HG02981 (cell line): ENCODE results near the gene FNDC3B.

Experiments
- ATAC-seq: cut with Tn5 transposase; IDR thresholded peaks from one replicate; pipeline ENCODE4 v1.9.1; 2021; ENCODE audit warnings: mild to moderate bottlenecking, moderate library complexity; ENCODE audit not compliant: unreplicated experiment

The FNDC3B gene

DNA sequence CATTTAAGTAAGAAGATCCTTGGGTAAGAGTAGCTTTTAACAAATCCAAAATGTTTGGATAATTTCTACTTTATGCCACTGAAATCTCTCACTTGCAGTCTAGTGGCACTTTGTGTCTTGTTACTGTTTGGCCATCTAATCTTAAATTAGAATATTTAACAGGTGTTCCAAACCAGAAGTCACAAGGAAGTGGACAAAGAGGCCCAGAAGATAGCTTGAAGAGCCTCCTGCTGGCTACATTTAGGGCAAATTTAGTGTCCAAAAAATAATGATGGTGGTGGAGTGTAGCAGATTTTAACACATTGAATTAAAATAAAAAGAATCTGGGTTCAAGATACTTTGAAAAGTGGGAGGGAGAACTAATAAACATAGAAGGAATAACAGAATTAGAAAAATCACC, 236.7 kb downstream of the FNDC3B start:
- no peak for ATAC-seq

DNA sequence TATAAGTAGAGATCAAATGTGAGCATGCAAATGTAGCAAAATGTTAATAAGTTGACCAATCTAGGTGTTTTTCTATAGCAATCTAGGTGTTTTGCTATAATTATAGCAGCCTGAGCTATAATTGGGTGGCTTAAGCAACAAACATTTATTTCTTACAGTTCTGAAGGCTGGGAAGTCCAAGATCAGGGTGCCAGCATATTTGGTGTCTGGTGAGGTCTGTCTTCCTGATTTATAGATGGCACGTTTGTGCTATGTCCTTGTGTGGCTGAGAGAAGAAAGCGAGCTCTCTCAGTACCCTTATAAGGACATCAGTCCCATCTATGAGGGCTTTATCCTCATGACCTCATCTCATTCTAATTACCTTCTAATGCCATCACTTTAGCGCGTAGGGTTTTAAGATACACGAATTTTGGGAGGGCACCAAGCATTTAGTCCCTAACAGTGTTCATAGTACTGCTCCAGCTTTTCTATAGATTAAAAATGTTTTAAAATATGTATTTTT, 237.8 kb downstream of the FNDC3B start:
- ATAC-seq: no peak

DNA sequence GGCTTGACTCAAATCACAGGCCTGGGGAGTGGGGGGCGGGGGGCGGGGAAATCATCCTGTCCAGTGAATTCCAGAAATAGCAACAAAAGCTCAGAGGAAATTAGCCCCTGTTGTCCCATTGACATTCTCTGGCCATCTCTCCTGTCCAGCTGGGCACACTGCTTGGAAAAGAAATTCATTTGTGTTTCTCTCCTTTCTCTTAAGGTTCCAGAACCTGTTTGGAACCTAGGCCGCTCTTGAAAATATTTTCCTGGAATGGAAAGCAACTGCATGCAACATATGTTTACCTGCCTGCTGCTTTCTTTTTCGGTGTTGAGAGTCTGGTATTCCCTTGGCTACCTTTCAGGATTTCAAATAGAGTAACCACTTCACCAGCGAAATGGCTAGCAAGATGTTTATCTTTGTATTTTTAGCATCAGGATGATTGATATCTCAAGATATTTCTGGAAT, 239.8 kb downstream of the FNDC3B start:
- ATAC-seq: no peak

DNA sequence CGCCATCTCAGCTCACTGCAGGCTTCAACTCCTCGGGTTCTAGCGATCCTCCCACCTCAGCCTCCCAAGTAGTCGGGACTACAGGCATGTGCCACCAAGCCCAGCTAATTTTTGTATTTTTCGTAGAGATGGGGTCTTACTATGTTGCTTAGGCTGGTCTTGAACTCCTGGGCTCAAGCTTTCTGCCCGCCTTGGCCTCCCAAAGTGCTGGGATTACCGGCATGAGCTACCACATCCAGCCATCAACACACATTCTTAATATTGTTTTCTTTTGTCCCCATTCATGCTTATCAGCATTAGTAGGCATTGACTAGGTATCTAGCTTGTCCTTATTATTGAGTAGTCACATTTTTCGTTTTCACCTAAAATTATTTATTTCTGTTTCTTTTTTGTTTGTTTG, 240.6 kb downstream of the FNDC3B start:
- no peak for ATAC-seq

DNA sequence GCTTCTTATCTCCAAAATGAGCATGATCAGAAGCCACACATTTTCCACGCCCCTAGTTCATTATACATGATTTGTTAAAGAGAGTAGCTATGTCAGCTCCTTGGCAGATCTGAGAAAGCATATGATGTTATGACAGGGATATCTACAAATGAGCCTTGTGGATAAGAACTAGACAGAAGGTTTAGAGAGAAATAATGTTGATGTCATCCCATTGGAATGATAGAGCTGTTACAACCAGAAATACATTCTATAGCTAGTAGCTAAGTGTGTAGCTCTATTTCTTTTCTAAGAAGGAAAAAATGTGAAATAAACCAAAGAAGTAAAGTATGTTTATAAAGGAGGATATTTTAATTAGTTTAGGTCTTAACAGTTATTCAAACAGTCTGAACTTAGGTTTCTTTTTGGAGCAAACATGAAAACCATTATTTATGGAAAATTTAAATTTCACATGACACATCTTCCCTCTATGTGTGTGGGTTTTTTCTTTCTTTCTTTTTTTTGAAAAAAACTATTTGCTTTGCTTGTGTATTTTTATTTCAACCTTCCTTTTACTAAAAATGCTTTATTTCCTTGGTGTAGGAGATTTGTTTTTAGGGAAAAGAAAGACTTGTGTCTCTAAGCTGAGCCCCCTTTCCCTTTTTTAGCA, 241.2 kb downstream of the FNDC3B start:
- no peak for ATAC-seq

DNA sequence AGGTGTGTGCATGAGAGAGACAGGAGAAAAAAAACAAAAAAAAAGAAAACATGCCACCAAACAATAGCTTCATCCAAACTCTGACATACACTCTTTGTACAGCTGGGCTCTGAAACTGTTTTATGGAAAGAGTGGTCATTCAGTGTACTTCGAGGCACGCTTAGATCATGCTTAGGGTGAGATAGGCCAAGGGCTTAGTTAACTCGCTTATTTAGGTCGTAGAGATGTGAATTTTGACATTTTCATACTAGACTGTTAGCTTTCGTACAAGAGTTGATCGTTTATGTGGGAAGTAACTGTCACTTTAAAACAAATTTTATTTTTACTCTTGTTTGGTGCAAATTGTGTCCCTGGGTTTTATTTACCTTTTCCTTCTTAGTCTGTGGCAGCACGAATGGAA, 242.5 kb downstream of the FNDC3B start:
- ATAC-seq: no peak

DNA sequence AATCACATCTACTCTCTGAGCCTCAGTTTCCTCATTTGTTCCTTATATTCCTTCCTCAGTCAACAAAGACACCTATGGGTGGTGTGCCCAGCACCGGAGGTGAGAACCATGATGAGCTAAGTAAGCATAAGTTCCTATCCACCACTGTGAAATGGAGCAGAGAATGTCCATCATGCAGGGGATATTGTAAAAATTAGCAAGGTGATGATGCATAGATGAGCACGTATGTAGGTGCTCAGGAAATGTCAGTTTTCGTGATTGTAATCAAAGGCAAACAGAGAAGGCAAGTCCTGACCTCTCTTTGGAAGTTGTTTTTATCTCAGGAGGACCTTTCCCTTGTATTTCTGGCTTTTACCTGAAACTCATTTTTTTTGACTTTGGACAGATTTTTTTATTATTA, 243.5 kb downstream of the FNDC3B start:
- no peak for ATAC-seq

DNA sequence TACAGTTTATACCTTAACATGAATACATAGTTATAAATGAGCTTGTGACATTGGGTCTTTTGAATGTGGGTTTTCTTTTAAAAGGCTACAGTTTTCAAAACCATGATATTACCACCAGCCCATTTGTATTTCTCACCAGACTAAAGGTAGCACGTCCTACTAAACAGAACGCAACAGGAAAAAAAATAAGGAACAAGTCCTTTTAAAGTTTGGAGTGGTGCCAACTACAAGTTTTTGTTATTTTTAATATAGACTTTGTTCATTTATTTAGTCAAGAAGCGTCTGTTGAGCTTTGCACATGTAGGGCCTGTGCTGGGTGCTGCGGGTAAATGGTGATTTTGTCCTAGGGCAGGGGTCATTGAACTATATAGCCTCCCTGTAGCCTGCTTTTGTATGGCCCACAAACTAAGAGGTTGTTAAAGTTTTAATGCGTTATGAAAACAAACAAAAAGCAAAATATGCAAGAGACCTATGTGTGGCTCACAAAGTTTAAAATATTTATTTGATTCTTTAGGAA, 244.5 kb downstream of the FNDC3B start:
- ATAC-seq: no peak

DNA sequence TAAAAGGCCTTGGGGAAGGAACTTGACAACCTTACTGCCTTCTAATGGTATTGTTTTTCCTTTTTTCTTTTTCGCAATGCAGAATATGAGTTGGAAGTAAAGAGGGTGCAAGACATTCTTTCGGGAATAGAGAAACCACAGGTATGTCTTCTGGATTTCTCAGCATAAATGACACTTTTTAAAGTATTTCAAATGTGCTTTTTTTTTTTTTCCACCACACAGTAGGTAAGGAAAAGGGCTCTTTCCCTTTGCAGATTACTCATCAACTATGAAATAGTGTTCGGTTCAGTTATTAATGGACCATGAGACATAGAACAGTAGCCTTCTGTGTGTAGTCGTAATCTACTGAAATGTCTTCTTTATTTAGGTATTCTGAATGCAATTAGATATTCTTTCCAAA, 246.5 kb downstream of the FNDC3B start:
- ATAC-seq: no peak

DNA sequence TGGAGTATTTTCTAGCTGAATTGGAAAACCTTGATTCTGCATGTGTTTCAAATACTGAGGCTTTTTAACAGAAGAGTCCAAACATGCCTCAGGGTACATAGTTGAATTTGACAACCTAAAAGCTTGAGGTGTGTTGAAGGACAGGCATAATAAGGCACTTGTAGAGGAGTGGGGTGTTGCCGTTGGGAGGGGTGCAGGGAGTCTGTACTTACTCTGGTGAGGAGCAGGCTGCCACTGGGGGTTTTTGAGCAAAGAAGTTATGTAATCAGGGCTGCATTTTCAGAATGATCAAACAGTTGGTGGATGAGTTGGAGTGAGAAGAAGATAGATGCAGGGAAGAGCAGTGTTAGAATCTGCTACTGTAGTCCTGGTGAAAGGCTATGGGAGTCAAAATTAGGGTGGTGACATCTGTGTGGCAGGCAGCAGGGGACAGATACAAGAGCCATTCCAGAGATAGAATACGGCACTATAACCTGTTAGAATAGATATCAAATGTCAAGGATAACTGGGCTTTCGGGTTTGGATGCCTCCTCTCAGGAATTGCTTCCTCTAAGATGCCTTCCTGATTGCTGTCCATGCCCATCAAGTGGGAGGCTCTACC, 247.3 kb downstream of the FNDC3B start:
- ATAC-seq: no peak

DNA sequence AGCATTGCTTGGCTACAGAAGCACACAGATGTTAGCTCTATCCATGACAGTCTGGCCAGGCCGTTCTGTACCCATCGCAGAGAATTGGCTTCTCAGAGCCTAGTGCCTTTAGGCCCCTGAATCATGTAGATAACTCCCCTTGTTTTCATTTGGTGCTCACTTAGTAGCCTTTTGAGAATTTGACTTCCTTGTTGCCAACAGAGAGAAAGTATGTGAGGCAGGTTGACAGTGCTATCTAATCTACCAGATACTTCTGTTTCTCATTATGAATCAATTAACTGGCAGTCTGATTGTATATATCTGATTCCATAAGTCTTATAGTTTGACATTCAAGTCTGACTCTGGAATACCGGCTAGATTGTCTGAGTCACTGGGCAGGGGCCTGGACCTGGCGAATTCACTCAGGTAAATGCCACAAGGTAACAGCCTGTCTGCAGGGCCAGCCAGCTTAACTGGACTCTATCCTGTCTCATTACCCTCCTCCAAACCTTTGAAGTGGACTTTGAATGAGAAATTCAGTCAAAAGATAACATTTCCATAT, 248.6 kb downstream of the FNDC3B start:
- ATAC-seq: no peak

DNA sequence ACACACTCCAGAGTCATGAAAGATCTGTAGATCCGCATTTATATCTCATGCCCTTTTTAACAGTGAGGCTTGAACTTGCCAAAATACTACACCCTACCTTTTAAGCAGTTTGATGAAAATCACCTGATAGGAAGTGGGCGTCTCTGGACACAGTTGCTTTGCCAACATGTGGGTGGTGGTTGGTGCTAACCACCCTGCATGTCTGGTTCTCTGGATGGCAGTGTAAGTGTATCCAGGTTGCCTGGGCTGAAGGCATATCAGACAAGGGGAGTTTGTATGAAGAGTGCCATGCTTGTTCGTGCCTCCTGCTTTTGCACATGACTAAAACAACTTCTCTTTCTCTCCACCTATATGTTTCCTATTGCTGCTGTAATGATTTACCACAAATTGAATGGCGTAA, 249.3 kb downstream of the FNDC3B start:
- ATAC-seq: no peak

DNA sequence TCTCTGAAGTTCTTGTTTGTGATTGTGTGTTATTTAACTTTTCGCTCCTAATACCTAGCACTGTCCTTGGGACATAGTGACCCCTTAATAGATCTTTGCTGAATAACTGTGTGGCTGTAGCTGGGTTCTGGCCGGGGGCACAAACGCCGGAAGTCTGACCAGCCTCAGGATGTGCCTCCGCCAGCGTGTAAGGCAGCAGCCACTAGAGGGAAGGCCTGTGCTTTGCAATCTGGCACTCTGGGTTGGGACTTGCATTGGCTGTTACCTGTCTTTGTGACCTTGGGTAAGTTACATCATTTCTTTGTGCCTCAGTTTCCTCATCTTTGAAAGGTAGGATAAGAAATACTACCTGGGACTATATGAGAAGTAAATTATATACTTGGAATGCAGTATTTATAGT, 250.2 kb downstream of the FNDC3B start:
- peak; percentile 96 for ATAC-seq

DNA sequence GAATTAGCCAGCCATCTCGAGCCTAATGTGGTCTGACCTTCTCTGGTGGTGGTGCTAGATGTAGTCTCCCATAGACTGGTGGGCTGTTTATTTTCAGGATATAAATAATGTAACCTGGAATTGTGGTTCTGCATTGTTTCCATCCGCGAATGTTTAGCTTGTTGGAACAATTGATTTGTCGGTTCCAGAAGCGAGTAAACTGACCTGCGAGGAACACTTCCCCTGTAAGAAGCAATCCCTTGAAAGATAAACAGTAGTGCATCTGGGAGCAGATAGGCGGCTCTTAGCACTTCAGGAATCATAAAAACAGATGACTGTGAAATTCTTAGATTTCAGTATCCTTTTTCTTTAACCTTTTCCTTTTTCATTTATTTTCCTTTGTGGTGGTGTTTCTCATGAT, 251.1 kb downstream of the FNDC3B start:
- no peak for ATAC-seq

DNA sequence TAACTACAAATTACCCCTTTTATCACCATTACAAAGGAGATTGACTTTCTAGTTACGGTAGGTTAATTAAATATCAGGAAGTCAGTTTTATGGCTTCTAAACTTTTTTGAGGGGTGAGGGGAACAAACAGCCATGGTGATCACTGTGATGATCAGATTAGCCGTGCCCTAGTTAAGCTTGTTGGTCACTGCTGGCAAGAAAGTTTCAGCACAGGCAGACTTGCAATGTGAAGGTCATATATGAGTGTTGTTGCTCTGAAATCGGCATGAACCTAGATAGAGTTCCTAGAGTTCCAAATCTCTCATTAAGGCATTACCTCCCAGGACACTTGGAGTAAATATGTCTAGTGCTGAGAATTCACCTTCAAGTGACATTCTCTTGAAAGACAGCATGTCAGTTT, 252.3 kb downstream of the FNDC3B start:
- ATAC-seq: no peak

DNA sequence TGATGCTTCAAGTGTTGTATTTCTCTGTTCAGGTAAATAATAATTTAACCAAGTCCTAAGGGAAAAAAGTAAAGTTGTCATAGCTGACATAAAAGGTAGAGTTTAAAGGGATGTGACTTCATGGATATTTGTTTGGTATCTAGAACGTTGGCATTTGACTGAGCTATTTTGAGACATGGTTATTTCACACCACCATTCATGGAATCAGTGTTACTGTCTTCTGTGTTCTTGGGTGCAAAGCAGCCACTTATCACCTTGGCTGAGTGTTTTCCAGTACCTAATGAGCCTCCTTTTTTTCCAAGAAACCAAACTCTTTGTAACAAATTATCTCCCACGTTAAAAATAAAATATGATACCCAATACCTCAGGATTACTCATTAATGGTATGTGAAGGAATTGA, 253.0 kb downstream of the FNDC3B start:
- no peak for ATAC-seq

DNA sequence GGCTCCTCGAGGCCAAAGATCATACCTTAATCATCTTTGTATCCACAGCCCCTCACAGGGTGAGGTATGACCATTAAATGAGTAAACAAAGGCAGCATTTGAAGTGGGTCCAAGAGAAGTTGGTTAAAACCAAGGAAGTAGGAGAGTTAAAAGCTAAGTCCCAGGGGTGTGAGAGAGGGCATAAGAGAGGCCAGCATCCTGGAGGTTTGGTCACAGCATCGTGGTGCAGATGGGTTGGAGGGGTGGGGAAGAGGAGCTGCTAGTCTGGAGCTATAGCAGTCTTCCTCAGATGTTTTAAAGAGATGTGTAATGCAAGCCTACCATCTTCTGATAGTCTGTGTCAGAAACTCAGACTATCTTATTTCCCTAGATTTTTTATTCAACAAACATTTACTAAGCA, 253.7 kb downstream of the FNDC3B start:
- no peak for ATAC-seq

DNA sequence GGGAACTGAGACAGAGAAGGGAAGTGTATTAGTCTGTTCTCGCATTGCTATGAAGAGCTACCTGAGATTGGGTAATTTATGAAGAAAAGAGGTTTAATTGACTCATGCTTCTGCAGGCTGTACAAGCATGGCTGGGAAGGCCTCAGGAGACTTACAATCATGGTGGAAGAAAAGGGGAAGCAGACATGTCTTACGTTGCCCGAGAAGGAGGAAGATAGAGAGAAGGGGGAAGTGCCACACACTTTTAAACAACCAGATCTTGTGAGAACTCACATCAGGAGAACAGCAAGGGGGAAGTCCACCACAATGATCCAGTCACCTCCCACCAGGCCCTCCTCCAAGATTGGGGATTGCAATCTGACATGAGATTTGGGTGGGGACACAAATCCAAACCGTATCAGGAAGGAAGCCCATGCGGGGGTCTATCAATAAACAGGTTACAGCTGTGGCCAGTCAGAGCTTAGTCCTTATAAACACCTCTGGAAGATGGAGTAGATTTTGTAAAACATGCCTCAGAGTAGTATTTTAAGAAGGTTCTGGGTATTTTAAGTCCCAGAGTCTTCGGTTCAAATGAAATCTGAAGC, 254.9 kb downstream of the FNDC3B start:
- ATAC-seq: no peak

DNA sequence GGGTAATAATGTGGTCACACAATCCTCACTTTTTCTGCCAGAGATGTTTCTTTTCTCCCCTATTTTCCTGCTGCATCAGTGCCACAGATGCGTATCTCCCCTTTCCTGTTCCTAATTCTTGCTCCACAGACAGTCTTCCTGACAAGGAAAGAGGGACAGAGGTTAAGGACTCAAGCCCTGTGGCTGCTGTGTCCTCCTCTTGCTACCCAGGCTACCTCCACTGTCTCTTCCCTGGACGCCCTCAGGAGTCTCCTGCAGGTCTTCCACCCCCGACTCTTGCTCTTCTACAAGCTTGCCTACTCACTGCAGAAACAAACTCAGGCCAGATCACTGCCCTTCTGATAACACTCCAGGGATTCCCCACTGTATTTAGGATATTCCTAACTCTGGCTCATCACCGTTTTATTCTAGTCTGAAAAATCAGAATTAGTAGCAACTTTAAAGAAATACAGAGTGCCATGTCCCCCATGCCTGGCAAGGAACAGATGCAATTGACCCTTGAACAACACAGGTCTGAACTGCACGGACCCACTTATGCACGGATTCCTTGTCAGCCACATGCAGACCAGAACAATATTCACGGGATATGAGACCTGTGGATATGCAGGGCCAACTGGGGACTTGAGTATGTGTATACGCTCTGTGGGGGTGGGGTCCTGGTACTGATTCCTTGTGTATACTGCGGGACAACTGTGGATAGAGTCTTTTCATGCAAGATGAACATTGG, 257.0 kb downstream of the FNDC3B start:
- no peak for ATAC-seq

DNA sequence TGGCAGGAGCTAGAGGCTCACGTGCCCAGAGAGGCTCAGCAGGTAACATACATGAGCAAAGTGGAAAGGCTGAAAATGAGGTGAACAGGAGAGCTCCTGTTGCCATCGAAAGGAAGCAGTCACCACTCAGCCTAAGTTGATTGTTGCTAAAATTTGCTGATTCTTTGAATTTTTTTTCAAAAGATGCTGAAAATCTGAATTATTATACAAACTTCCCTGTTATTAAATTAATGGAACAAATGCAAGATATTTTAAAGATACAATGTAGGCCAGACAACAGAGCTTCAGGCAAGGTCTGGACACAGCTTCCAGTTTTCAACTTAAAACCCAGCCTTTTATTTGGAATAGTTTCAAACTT, 257.6 kb downstream of the FNDC3B start:
- no peak for ATAC-seq

DNA sequence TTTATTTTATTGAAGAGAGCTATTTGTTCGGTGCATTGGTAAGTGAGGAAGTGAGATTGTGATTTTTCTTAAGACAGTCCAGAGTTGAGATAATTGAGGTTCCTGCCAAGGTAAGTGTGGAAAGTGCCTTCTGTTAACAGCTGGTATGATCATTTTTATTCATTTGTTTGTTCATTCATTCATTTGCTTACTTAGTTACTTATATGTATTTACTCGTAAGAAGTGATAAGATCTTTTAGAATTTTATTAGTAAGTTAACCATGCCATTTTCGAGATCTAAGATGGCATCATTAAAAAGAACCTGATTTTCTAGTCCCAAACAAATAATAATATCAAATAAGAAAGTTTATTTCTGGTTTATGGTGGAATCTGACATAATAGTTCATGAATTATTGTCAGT, 258.9 kb downstream of the FNDC3B start:
- no peak for ATAC-seq
